Mammary epithelial cell (primary cell): Measurements from ENCODE around the gene PPT1.

Experiments used
- CTCF ChIP-seq, 2 donors: IDR thresholded peaks in 1 of 2; conservative IDR thresholded peaks in 1 of 2; 2 replicates each; pipeline ENCODE4 v1.5.1; 2011 to 2012; ENCODE audit warnings: inconsistent platforms in 2 of 2, low read length in 2 of 2, mild to moderate bottlenecking in 2 of 2, control low read depth in 1 of 2, low read depth in 1 of 2; ENCODE audit not compliant: insufficient read depth in 1 of 2; ENCODE audit errors: extremely low read depth in 1 of 2
- EZH2 ChIP-seq: IDR thresholded peaks from 2 replicates; pipeline ENCODE4 v1.6.1; 2012; ENCODE audit warnings: low read length, inconsistent platforms, borderline replicate concordance

GRCh38 chr1:40073062-40073461 is 24.0 kb downstream of the PPT1 start:
- TF ChIP-seq CTCF (conservative IDR thresholded peaks at IDR 0.05 in 1 of 2, IDR thresholded peaks at IDR 0.05 in 1 of 2; ENCODE audit: extremely low read depth in 1 of 2, insufficient read depth in 1 of 2, low read depth in 1 of 2, low read length in 2 of 2): no peak
- TF ChIP-seq EZH2: no peak
